Rectal smooth muscle tissue (tissue), 1 donor: Measurements from ENCODE around the gene CHURC1.

Source experiments
- H3K27ac ChIP-seq: one replicate; pipeline ENCODE4 v1.7.0; 2013; ENCODE audit warnings: low read depth, low read length, inconsistent platforms
- H3K27me3 ChIP-seq: one replicate; pipeline ENCODE4 v1.7.0; 2013; ENCODE audit warnings: low read length; ENCODE audit not compliant: control insufficient read depth, insufficient read depth
- H3K36me3 ChIP-seq: one replicate; pipeline ENCODE4 v1.7.0; 2013; ENCODE audit warnings: low read length; ENCODE audit not compliant: control insufficient read depth, insufficient read depth
- H3K4me1 ChIP-seq: one replicate; pipeline ENCODE4 v1.7.0; 2013; ENCODE audit warnings: low read length; ENCODE audit not compliant: control insufficient read depth, insufficient read depth
- H3K4me3 ChIP-seq: one replicate; pipeline ENCODE4 v1.7.0; 2013; ENCODE audit warnings: low read length
- H3K9ac ChIP-seq: one replicate; pipeline ENCODE4 v1.7.0; 2013; ENCODE audit warnings: low read length

CHURC1 gene

DNA sequence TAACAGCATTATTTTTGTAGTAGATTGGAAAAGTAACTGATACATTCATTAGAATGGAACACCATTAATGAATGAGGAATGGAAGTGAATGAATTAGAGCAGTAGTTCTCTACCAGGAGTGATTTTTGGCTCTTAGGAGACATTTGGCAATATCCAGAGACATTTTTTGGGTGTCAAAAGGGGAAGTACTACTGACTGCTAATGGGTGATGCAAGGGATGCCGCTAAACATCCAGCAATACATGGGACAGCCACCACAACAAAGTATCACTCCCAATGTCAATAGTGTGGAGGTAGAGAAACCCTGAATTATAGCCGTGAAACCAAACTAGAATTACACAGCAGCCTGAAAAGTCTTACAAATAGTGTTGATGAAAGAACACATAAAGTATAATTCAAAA lies 1.5 kb downstream of the CHURC1 start:
- H3K4me1 ChIP-seq: peaks cover 11% of the 10 kb centered on the region
- H3K36me3 ChIP-seq: no peaks in the 10 kb centered on the region
- no peaks in the 10 kb centered on the region for H3K27me3 ChIP-seq
- H3K27ac ChIP-seq: no peak overlapping the region
- no peak overlapping the region for H3K4me3 ChIP-seq
- H3K9ac ChIP-seq: no peak overlapping the region

DNA sequence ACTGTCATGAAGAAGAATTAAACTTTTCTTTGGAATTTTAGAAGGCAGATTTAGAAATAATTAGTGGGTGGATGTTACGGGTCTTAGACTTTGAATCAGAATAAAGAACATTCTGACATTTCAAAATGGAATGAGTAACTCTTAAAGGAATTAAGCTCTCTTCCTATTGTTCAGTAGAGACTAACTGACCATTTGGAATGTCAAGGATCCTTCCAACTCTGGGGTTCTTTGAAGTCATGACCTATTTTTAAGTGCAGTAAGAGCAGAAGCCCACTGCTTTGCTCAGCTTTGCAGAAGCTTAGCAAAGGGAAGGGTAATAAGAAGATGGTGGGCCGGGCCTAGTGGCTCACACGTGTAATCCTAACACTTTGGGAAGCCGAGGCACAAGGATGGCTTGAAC lies 4.0 kb downstream of the CHURC1 start:
- no peak overlapping the region for H3K27ac ChIP-seq
- peaks cover 11% of the 10 kb centered on the region for H3K4me1 ChIP-seq

DNA sequence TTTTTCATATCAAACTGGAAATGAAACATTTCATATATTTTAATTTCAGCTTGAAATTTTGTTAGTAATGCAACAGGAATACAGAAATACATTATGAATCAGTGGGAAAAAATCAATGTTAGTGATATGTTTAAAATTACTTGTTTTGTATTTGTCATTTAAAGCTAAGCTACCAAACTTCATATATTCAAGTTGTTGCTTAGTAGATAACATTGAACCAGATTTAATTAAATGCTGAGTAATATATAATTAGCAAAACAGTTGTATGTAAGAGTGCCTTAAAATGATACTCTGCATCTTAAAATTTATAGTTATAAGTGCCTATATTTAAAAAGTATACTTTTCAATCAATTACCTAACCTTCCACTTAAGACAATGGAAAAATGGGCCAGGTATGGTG lies 5.0 kb downstream of the CHURC1 start:
- Histone ChIP-seq H3K36me3 (no peaks in the 10 kb centered on the region), H3K27me3 (no peaks in the 10 kb centered on the region), H3K9ac (no peak overlapping the region), H3K4me1 (peaks cover 11% of the 10 kb centered on the region), H3K27ac (no peak overlapping the region), H3K4me3 (no peak overlapping the region)

More for the DNA sequence above, 4.0 kb downstream of the CHURC1 start:
- no peaks in the 10 kb centered on the region for H3K27me3 ChIP-seq
- H3K9ac ChIP-seq: no peak overlapping the region
- H3K4me3 ChIP-seq: no peak overlapping the region
- no peaks in the 10 kb centered on the region for H3K36me3 ChIP-seq

DNA sequence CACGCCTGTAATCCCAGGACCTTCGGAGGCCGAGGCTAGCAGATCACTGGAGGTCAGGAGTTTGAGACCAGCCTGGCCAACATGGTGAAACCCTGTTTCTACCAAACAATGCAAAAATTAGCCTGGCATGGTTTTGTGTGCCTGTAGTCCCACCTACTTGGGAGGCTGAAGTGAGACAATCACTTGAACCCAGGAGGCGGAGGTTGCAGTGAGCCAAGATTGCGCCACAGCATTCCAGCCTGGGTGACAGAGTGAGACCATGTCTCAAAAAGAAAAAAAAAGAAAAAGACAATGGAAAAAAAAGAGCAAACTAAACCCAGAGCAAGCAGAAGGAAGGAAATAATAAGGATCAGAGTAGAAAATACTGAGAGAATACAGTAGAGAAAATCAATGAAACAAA lies 5.4 kb downstream of the CHURC1 start:
- Histone ChIP-seq H3K27ac (no peak overlapping the region), H3K36me3 (no peaks in the 10 kb centered on the region), H3K4me1 (peaks cover 11% of the 10 kb centered on the region), H3K27me3 (no peaks in the 10 kb centered on the region), H3K9ac (no peak overlapping the region), H3K4me3 (no peak overlapping the region)

DNA sequence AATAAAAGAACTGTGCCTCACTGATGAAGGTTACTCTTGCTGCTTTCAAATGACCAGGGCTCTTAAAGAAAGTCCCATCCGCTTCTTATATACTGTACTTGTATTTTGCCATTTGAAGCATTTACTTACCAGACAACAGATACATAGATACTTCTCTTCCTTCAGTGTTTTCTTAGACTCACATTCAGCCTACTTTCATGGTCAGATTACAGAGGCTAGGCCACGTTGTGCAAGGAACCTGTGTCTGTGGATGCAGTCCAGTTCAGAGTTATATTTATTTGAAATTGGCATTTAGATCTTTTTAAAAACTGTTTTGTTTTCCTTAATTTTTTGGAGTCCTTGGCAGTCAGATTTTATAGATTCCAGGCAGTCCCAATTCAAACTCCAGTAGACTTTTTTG lies 6.2 kb downstream of the CHURC1 start:
- Histone ChIP-seq H3K4me1 (peaks cover 5% of the 10 kb centered on the region), H3K27me3 (no peaks in the 10 kb centered on the region), H3K27ac (no peak overlapping the region), H3K36me3 (no peaks in the 10 kb centered on the region), H3K9ac (no peak overlapping the region), H3K4me3 (no peak overlapping the region)

DNA sequence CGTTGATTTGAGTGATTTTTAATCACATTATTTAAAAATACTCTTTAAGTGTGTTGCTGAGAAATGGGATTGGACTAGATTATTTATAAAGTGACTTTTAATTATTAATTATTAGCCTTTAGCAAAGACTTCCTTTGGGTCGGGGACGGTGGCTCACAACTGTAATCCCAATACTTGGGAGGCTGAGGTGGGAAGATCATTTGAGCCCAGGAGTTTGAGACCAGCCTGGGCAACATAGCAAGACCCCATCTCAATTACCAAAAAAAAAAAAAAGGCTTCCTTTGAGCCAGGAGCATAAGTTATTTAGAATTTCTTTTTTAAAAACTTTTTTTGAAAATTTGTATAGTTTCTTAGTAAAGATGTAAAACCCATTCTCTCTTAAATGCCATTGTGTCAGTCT lies 8.8 kb downstream of the CHURC1 start:
- Histone ChIP-seq H3K4me3 (no peak overlapping the region), H3K36me3 (no peaks in the 10 kb centered on the region), H3K27me3 (no peaks in the 10 kb centered on the region), H3K4me1 (no peaks in the 10 kb centered on the region), H3K27ac (no peak overlapping the region), H3K9ac (no peak overlapping the region)

DNA sequence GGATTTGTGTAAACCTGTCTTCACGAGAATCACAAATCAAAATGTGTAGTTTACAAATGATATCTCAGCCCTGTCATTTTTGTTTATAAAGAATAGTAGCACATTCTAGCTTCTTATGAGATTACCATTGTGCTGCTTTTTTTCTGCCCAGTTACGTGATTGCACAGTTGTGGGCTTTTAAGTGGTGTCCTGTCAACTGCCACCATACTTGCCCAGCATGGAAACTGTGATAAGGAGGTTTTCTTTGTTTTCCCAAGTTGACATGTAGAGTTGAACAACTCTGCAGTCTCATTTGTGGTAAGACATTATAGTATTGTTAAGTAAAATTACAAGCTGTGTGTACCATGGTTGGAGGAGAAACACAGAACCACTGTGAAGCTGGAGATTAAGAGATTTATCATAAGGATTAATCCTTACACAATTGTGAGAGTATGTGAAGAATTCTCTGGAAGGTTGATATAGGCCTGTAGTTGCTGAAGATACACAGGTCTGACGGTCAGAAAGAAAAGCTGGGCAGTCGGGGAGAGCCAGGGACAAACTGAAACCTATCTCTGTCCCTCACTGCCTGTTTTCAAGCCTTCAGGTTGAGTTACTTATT lies 12.2 kb downstream of the CHURC1 start:
- Histone ChIP-seq H3K27ac (no peak overlapping the region), H3K36me3 (no peaks in the 10 kb centered on the region), H3K4me1 (peaks cover 7% of the 10 kb centered on the region), H3K4me3 (no peak overlapping the region), H3K9ac (no peak overlapping the region), H3K27me3 (no peaks in the 10 kb centered on the region)

DNA sequence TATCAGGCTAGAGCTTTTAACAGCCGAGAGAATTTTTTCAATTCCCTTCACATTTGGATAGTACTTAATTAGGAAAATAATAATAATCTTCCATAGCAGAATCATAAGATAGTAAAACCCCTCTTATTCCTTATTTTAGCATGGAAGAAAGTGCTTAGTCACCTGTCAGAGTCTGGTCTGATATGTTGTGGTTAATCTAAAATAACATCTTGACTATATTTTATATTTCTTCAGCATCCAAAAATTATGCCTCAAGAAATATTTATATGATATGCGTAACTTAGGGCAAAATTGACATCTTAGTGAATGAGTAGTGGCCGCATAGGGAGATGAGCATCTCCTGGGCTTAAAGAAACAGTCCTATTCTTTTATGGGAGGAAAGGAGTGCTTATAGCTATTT lies 12.8 kb downstream of the CHURC1 start:
- Histone ChIP-seq H3K9ac (no peak overlapping the region), H3K36me3 (no peaks in the 10 kb centered on the region), H3K27ac (no peak overlapping the region)

DNA sequence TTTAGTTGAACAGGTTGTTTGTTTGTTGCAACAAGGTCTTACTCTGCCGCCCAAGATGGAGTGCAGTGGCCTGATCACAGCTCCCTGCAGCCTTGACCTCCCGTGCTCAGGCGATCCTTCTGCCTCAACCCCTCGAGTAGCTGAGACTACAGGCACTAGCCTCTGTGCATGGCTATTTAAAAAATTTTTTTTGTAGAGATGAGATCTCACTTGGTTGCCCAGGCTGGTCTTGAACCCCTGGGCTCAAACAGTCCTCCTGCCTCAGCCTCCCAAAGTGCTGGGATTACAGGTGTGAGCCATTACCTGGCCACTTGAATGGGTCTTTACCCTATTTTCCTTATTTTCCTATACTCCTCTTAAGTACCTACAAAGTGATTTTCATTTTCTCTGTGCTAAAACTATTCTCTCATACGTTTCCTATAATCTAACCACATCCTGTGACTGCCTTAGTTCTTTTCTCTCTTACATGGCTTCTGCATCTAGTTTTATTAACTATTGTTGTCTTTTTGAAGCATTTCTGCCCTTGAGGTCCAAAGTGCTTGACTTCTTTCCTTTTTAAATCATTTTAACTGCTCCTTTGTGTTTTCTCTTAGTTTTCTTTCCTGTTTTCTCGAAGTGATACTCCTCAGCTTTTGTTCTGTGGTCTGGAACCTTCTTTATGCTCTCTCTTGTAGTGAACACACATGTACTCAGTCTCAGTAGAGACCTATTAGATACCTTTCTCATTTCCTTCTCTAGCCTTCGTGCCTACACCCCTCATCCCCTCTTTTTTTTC lies 14.2 kb downstream of the CHURC1 start:
- Histone ChIP-seq H3K4me1 (peaks cover 7% of the 10 kb centered on the region), H3K27me3 (no peaks in the 10 kb centered on the region), H3K27ac (no peak overlapping the region), H3K4me3 (no peak overlapping the region), H3K9ac (no peak overlapping the region), H3K36me3 (peaks cover 4% of the 10 kb centered on the region)

More for the DNA sequence above, 12.8 kb downstream of the CHURC1 start:
- Histone ChIP-seq H3K4me3 (no peak overlapping the region), H3K4me1 (peaks cover 7% of the 10 kb centered on the region), H3K27me3 (no peaks in the 10 kb centered on the region)

DNA sequence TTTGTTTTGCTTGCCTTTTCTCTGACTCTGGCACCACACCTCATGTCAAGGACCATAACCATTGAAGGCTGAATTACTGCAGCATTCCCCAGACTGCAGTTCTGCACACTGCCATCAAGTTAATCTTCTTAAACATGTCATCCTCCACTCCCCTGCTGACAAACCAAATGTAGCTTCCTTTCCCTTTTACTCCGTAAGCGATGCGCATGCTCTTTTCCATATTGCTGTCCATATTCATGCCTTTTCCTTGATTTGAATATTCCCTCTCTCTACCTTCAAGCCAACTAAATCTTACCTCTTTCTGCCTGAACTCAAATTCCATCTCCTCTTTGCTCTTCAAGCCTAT lies 14.7 kb downstream of the CHURC1 start:
- Histone ChIP-seq H3K4me3 (no peak overlapping the region), H3K27me3 (no peaks in the 10 kb centered on the region), H3K27ac (no peak overlapping the region), H3K4me1 (peaks cover 7% of the 10 kb centered on the region), H3K9ac (no peak overlapping the region), H3K36me3 (peaks cover 4% of the 10 kb centered on the region)

DNA sequence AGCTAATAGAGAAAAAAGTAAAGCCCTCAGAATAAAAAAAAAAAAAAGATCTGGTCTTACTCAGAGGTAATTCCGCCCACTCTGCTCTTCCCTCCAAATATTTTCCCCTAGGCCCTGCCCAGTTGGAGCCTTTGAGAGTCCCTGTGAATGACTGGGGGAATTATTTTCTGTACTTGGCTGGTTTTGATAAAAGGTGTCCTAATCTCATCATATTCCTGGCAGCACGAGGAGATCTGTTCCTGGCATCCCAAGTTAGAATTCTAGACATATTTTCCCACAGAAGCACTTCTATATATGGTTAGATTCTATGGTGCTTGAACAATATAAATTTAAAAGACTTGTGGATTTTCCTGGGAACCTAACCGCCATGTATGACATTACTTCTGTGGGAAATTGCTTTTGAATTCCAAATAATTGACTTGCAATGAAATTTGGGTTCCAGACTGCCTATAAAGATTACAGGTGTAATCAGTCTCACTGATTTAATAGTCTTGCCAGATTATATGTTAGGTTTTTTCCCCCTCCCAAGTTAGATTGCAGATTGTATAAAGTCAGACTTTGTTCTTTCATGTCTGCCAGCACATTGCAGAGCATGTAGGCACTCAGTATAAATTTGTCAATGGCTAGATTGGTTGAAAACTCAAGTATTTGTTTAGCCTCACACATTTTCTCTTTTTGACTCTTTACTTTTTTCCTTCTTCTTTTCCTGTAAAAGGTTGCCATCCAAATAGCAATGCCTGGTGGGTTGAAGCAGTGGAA lies 16.0 kb downstream of the CHURC1 start:
- no peaks in the 10 kb centered on the region for H3K27me3 ChIP-seq
- peaks cover 7% of the 10 kb centered on the region for H3K4me1 ChIP-seq
- H3K4me3 ChIP-seq: no peak overlapping the region
- peak overlapping the region; percentile 40 for H3K27ac ChIP-seq
- H3K36me3 ChIP-seq: peaks cover 4% of the 10 kb centered on the region
- no peak overlapping the region for H3K9ac ChIP-seq

DNA sequence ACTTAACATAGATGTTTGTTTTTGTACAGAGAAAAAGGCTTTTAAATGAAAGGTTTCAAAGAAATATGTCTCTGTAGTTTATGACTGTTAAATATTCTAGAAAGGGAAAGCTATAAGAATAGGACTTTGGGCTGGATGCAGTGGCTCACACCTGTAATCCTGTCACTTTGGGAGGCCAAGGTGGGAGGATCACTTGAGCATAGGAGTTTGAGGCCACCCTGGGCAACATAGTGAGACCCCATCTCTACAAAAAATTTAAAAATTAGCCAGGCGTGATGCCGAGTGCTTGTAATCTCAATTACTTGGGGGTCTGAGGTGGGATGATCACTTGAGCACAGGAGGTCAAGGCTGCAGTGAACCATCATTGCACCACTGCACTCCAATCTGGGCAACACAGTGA lies 16.9 kb downstream of the CHURC1 start:
- H3K27me3 ChIP-seq: no peaks in the 10 kb centered on the region
- no peak overlapping the region for H3K4me3 ChIP-seq
- H3K36me3 ChIP-seq: peaks cover 4% of the 10 kb centered on the region
- H3K27ac ChIP-seq: no peak overlapping the region
- peaks cover 7% of the 10 kb centered on the region for H3K4me1 ChIP-seq
- no peak overlapping the region for H3K9ac ChIP-seq
